ENCODE data around the gene SLC26A11.

- TF ChIP-seq CTCF (conservative IDR thresholded peaks at IDR 0.05 in 1 of 2, IDR thresholded peaks at IDR 0.05 in 1 of 2; ENCODE audit: low read depth in 1 of 2, low read length in 2 of 2) (peak; percentile 81 to 87), EZH2 (IDR thresholded peaks at IDR 0.05; ENCODE audit: low read length, missing control alignments) (no peak)
Observed at GRCh38 chr17:80195671-80196529, 24.3 kb upstream of the SLC26A11 start.
